Activated naive CD4-positive, alpha-beta T cell treated with anti-CD3 and anti-CD28 coated beads, Interleukin-2, amount 50 U/mL, for 16 hours (primary cell): ENCODE measurements around the gene KCNIP1.

Experiments
- DNase-seq: peaks from one replicate; pipeline ENCODE4 v3.0.0-alpha.2; 2020

The KCNIP1 gene

GRCh38 chr5:170603578-170604565 is 100.1 kb downstream of the KCNIP1 start:
- no peak for DNase-seq

GRCh38 chr5:170606941-170607340 is 103.1 kb downstream of the KCNIP1 start:
- DNase-seq: no peak

GRCh38 chr5:170611449-170612090 is 107.8 kb downstream of the KCNIP1 start:
- no peak for DNase-seq

GRCh38 chr5:170612256-170612678 is 108.4 kb downstream of the KCNIP1 start:
- no peak for DNase-seq

GRCh38 chr5:170614065-170614490 is 110.3 kb downstream of the KCNIP1 start:
- no peak for DNase-seq

- no peak for DNase-seq
Observed at GRCh38 chr5:170614720-170615119, 110.9 kb downstream of the KCNIP1 start.

- no peak for DNase-seq
Observed at GRCh38 chr5:170617533-170618490, 114.0 kb downstream of the KCNIP1 start.

GRCh38 chr5:170619869-170620268 is 116.0 kb downstream of the KCNIP1 start:
- no peak for DNase-seq

- DNase-seq: no peak
Observed at GRCh38 chr5:170622933-170623332, 119.1 kb downstream of the KCNIP1 start.

GRCh38 chr5:170623576-170624181 is 119.9 kb downstream of the KCNIP1 start:
- DNase-seq: no peak

- DNase-seq: no peak
Observed at GRCh38 chr5:170625221-170626165, 121.7 kb downstream of the KCNIP1 start.

GRCh38 chr5:170626507-170627150 is 122.8 kb downstream of the KCNIP1 start:
- DNase-seq: no peak

- no peak for DNase-seq
Observed at GRCh38 chr5:170627271-170627670, 123.5 kb downstream of the KCNIP1 start.

GRCh38 chr5:170628028-170628427 is 124.2 kb downstream of the KCNIP1 start:
- no peak for DNase-seq

- DNase-seq: no peak
Observed at GRCh38 chr5:170628691-170629565, 125.1 kb downstream of the KCNIP1 start.

GRCh38 chr5:170629566-170630175 is 125.9 kb downstream of the KCNIP1 start:
- no peak for DNase-seq

GRCh38 chr5:170630226-170630625 is 126.4 kb downstream of the KCNIP1 start:
- DNase-seq: no peak

GRCh38 chr5:170630711-170631141 is 126.9 kb downstream of the KCNIP1 start:
- DNase-seq: no peak
